Calu3 (cell line): ENCODE results near the gene MYPOP. TPM values are rescaled to one million over a fixed set of nuclear protein-coding genes. Genes with fewer than 3 reads are reported as not detected.

Experiments used
- BruUV-seq: library from RNA; stranded (reverse); fragments of 400-500 nt; replicated peaks from 2 replicates; lab custom pipeline; 2021; lab: Mats Ljungman, UMichigan
- CTCF ChIA-PET: fragments of 300-600 bp; sonication (Branson Sonifier 250); formaldehyde crosslinking; loops from one replicate; lab custom pipeline; 2022; ENCODE audit warnings: antibody characterized with exemption; lab: Charles Lee
- DNase-seq: peaks from one replicate; pipeline ENCODE4 v3.0.0; 2022
- H3K27ac Mint-ChIP-seq: one replicate; pipeline ENCODE4 v1.8.0; 2022; ENCODE audit warnings: mixed read lengths; ENCODE audit not compliant: unreplicated experiment
- H3K27me3 Mint-ChIP-seq: one replicate; pipeline ENCODE4 v1.8.0; 2022; ENCODE audit warnings: mixed read lengths; ENCODE audit not compliant: unreplicated experiment
- H3K36me3 Mint-ChIP-seq: one replicate; pipeline ENCODE4 v1.8.0; 2022; ENCODE audit warnings: mild to moderate bottlenecking, moderate library complexity, mixed read lengths; ENCODE audit not compliant: insufficient read depth, unreplicated experiment
- H3K4me1 Mint-ChIP-seq: one replicate; pipeline ENCODE4 v1.8.0; 2022; ENCODE audit warnings: mild to moderate bottlenecking, low read depth, mixed read lengths; ENCODE audit not compliant: unreplicated experiment
- H3K4me3 Mint-ChIP-seq: one replicate; pipeline ENCODE4 v1.8.0; 2022; ENCODE audit warnings: mild to moderate bottlenecking, low read depth, moderate library complexity, mixed read lengths; ENCODE audit not compliant: unreplicated experiment
- H3K9me3 Mint-ChIP-seq: one replicate; pipeline ENCODE4 v1.8.0; 2022; ENCODE audit warnings: low read depth, mixed read lengths; ENCODE audit not compliant: unreplicated experiment
- intact Hi-C: fragments of 100-400 bp; cut with micrococcal nuclease; formaldehyde crosslinking; loops from one replicate; pipeline ENCODE4 v1.10.0; 2022; ENCODE audit not compliant: unreplicated experiment
- total RNA-seq: library from RNA; stranded (reverse); gene quantifications from 2 replicates; pipeline ENCODE4 v1.2.3, GENCODE V29; 2022
- TF ChIP-seq, protein P1 (sequence below): fragments of 200-600 bp; IDR thresholded peaks from one replicate; pipeline ENCODE4 v1.8.0; 2022; ENCODE audit warnings: antibody characterized with exemption; ENCODE audit not compliant: unreplicated experiment

Gene MYPOP
- total RNA-seq, 1 experiment from 2014 or later: 13.1 TPM

DNA sequence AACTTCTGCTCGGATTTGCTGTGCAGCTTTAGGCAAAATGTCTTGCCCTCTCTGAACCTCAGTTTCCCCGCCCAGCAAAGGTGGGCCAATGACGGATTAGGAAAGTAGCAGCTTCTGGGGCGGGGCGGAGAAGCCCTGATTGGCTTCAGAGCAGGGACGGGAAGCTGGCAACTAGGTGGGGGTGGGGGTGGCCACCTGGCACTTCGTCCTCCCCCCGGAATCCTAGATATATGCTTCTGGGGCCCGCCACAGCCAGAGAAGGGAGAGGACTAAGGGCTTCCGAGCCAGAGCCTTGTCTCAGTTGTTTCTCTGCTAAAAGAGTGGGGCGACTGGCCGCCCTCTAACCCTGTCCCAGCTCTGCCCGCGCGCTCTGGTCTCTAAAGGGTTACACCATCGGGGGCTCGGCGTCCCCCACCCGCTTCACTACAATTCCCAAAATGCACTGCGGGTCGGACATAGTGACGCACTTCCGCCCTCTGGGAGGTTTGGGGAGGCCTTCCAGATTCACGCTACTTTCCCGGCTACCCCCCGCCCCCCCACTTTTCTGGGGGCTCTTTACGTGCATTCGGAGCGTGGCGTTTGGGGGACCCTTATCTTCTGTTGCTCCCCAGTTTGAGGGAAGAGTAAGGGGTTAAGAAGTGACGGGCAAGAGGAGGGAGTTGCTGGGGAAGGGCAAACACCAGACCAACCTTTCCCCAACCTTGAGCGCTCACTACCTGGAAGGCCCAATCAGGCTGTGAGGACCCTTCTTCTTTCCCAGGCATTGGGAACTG, 15.8 kb downstream of the MYPOP start:
- Mint-ChIP-seq H3K27me3 (no peaks in the 10 kb centered on the region), H3K4me1 (peaks cover 16% of the 10 kb centered on the region), H3K9me3 (no peaks in the 10 kb centered on the region), H3K36me3 (peaks cover 54% of the 10 kb centered on the region), H3K27ac (peak overlapping the region; percentile 71), H3K4me3 (peak overlapping the region; percentile 82)
- TF ChIP-seq, protein P1, sequence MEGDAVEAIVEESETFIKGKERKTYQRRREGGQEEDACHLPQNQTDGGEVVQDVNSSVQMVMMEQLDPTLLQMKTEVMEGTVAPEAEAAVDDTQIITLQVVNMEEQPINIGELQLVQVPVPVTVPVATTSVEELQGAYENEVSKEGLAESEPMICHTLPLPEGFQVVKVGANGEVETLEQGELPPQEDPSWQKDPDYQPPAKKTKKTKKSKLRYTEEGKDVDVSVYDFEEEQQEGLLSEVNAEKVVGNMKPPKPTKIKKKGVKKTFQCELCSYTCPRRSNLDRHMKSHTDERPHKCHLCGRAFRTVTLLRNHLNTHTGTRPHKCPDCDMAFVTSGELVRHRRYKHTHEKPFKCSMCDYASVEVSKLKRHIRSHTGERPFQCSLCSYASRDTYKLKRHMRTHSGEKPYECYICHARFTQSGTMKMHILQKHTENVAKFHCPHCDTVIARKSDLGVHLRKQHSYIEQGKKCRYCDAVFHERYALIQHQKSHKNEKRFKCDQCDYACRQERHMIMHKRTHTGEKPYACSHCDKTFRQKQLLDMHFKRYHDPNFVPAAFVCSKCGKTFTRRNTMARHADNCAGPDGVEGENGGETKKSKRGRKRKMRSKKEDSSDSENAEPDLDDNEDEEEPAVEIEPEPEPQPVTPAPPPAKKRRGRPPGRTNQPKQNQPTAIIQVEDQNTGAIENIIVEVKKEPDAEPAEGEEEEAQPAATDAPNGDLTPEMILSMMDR: no peak
- intact Hi-C loops: no loop called here
- CTCF ChIA-PET: interaction anchor here (0.6 to 2.2 kb wide), 6 partner anchors 16 to 418 kb away, joined by 3 to 8 read pairs (median 3); partner anchors contain the start of genes CCDC61, FOXA3, MYPOP and SNRPD2
- no TSS peak for BruUV-seq
- DNase-seq: peak; percentile 93

DNA sequence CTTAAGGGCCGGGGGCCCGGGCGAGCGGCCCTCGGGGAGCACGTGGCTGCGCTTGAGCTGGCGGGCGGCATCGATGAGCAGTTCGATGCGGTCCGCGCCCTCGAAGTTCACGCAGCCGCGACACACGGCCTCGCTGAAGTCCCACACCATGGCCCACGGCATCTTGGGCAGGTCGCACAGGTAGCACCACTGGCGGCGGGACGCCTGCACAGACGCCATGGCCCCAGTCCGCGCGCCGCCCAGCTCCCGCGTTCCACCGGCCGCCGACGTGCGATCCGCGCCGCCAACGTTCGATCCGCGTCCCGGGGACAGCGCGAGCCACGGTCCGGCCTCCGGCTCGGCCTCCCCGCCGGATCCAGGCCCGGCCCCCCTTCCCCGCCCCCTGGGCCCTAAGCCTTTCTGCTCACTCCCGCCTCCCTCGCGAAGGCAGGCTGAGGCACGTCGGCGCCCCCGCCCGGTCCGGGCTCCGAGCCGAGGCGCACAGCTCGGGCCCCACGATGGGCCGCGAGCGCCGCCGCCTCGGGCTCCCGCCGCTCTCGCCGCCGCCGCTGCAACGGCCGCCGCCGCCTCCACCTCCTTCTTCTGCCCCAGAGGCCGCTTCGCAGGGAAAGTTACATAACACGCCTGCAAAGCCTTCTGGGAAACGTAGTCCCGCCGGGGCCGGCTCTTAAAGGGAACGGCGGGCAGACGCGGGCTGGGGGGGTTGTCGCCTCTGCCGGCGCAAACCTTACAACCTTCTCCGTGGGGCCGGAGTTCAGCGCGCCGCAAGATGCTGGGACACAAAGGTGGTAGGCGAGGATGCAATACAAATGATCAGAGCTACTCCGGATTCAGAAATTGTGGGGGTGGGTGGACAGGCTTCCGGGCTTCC, 16.6 kb downstream of the MYPOP start, which contains the start of gene IRF2BP1:
Gene IRF2BP1, minus strand, starts transcription at position 586 of the 871 bp plus-strand sequence. Its CDS starts 367 bp downstream, at position 219.
- no TSS peak for BruUV-seq
- intact Hi-C loops: no loop called here
- TF ChIP-seq, protein P1: no peak
- peaks cover 24% of the 10 kb centered on the region for H3K4me1 Mint-ChIP-seq
- H3K4me3 Mint-ChIP-seq: peak within 1 kb of the TSS; percentile 82
- H3K36me3 Mint-ChIP-seq: peaks cover 54% of the 10 kb centered on the region
- H3K27ac Mint-ChIP-seq: peak within 1 kb of the TSS; percentile 71
- H3K9me3 Mint-ChIP-seq: no peaks in the 10 kb centered on the region
- CTCF ChIA-PET: interaction anchor here (0.5 to 2.2 kb wide), 9 partner anchors 17 to 1415 kb away, joined by 3 to 8 read pairs (median 3); partner anchors contain the start of genes CCDC61, FOXA3, MYPOP and SNRPD2
- no peaks in the 10 kb centered on the region for H3K27me3 Mint-ChIP-seq
- DNase-seq: peak; percentile 95

DNA sequence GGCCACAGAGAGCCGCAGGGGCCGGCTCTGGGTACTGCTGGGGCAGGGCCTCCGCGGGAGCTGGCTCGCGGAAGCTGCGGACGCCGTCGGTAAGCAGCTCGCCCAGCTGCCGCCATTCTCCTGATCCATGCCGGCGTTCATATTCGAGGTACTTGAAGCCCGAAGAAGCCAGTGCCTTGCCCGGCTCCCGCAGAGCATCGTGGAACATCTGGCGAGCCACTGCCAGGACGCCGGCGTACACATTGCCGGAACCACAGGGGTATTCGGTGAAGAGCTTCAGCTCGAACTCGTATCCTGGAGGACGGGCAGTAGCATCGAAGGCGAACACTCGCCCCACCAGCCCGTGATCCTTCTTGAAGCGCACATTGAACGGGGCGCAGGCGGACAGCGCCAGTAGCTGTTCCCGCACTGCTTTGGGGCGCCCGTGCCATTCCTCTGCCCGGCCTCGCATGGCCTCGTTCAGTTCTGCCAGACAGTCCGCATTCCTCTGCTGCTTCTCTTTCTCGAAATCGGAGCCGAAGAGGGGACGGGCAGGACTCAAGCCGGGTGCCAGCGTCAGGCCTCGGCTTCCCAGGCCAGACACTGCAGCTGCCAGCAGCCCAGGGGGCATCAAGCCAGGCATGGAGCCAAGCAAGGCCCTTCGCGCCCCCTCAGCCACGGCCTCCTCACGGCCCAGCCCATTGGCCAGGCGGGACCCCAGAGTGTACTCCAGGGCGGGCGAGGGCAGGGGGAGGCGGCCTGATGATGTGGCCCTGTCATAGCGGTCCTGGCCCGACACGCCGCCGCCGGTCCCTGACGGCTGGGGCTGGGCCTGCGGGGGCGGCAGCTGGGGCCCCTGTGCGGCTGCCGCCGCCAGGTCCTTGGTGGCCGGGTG, 17.5 kb downstream of the MYPOP start:
- TSS peak; percentile 36 for BruUV-seq
- Mint-ChIP-seq H3K27ac (no peak overlapping the region), H3K36me3 (peaks cover 54% of the 10 kb centered on the region), H3K4me1 (peaks cover 30% of the 10 kb centered on the region), H3K4me3 (peak overlapping the region; percentile 82), H3K9me3 (no peaks in the 10 kb centered on the region), H3K27me3 (no peaks in the 10 kb centered on the region)
- CTCF ChIA-PET: interaction anchor here (0.5 to 2.2 kb wide), 5 partner anchors 21 to 1416 kb away, joined by 3 to 8 read pairs (median 3); partner anchors contain the start of genes FOXA3 and SYMPK
- DNase-seq: no peak
- TF ChIP-seq, protein P1: no peak
- intact Hi-C loops: no loop called here
